Activated T-helper 2 cell treated with anti-CD3 and anti-CD28 coated beads, Interferon-gamma antibody, Interleukin-2, Interleukin-4, amounts not matched to agents 10 μg/mL and 5 μg/mL and 100 μg/mL, durations not matched to agents 14 hours and 24 hours and 36 hours (primary cell): ENCODE data around the gene APOA1. TPM values are rescaled to one million over a fixed set of nuclear protein-coding genes. Genes with fewer than 3 reads are reported as not detected.

ENCODE experiments used
- DNase-seq: peaks from one replicate; pipeline ENCODE4 v3.0.0; 2021; ENCODE audit warnings: low spot score
- H3K27ac Mint-ChIP-seq: one replicate; pipeline ENCODE4 v1.8.0; 2021; ENCODE audit warnings: mixed read lengths
- H3K27me3 Mint-ChIP-seq: one replicate; pipeline ENCODE4 v1.8.0; 2021; ENCODE audit warnings: low read depth, mixed read lengths
- H3K36me3 Mint-ChIP-seq: one replicate; pipeline ENCODE4 v1.8.0; 2021; ENCODE audit warnings: low read depth, mixed read lengths
- H3K4me1 Mint-ChIP-seq: one replicate; pipeline ENCODE4 v1.8.0; 2021; ENCODE audit warnings: low read depth, mixed read lengths
- H3K4me3 Mint-ChIP-seq: one replicate; pipeline ENCODE4 v1.8.0; 2021; ENCODE audit warnings: low read depth, mild to moderate bottlenecking, moderate library complexity, mixed read lengths
- H3K9me3 Mint-ChIP-seq: one replicate; pipeline ENCODE4 v1.8.0; 2021; ENCODE audit warnings: mixed read lengths
- intact Hi-C: fragments of 100-400 bp; cut with micrococcal nuclease; formaldehyde crosslinking; loops from one replicate; pipeline ENCODE4 v1.15.1; 2023
- total RNA-seq: library from RNA; stranded (reverse); gene quantifications from 2 replicates; pipeline ENCODE4 v1.2.3, GENCODE V29; 2022

APOA1 gene
- total RNA-seq, 1 donor from 2014 or later = not detected

DNA sequence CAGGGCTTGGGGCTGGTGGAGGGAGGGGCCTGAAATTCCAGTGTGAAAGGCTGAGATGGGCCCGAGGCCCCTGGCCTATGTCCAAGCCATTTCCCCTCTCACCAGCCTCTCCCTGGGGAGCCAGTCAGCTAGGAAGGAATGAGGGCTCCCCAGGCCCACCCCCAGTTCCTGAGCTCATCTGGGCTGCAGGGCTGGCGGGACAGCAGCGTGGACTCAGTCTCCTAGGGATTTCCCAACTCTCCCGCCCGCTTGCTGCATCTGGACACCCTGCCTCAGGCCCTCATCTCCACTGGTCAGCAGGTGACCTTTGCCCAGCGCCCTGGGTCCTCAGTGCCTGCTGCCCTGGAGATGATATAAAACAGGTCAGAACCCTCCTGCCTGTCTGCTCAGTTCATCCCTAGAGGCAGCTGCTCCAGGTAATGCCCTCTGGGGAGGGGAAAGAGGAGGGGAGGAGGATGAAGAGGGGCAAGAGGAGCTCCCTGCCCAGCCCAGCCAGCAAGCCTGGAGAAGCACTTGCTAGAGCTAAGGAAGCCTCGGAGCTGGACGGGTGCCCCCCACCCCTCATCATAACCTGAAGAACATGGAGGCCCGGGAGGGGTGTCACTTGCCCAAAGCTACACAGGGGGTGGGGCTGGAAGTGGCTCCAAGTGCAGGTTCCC is 7.8 kb downstream of the APOA1 start, which contains the start of gene APOC3:
Gene APOC3 (plus strand): TSS at position 383 of the 659 bp plus-strand sequence. CDS start 676 bp downstream, outside the sequence.
- H3K4me1 Mint-ChIP-seq = no peaks in the 10 kb centered on the region
- no peak within 1 kb of the TSS for H3K27ac Mint-ChIP-seq
- intact Hi-C loops = no loop called here
- H3K4me3 Mint-ChIP-seq = no peak within 1 kb of the TSS
- H3K36me3 Mint-ChIP-seq = no peaks in the 10 kb centered on the region
- no peaks in the 10 kb centered on the region for H3K27me3 Mint-ChIP-seq
- no peaks in the 10 kb centered on the region for H3K9me3 Mint-ChIP-seq
- no peak for DNase-seq

DNA sequence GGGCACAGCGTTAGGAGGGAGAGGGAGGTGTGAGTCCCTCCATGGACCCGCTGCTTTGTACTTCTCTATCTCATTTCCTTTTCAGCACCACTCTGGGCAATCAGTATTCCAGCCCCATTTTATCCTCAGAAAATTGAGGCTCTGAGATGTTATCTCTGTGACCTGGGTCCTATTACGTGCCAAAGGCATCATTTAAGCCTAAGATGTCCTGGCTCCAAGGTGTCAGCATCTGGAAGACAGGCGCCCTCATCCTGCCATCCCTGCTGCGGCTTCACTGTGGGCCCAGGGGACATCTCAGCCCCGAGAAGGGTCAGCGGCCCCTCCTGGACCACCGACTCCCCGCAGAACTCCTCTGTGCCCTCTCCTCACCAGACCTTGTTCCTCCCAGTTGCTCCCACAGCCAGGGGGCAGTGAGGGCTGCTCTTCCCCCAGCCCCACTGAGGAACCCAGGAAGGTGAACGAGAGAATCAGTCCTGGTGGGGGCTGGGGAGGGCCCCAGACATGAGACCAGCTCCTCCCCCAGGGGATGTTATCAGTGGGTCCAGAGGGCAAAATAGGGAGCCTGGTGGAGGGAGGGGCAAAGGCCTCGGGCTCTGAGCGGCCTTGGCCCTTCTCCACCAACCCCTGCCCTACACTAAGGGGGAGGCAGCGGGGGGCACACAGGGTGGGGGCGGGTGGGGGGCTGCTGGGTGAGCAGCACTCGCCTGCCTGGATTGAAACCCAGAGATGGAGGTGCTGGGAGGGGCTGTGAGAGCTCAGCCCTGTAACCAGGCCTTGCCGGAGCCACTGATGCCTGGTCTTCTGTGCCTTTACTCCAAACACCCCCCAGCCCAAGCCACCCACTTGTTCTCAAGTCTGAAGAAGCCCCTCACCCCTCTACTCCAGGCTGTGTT is 8.5 kb downstream of the APOA1 start:
- no peak for DNase-seq
- intact Hi-C loops = no loop called here
- H3K27me3 Mint-ChIP-seq = no peaks in the 10 kb centered on the region
- H3K4me3 Mint-ChIP-seq = no peak overlapping the region
- H3K9me3 Mint-ChIP-seq = no peaks in the 10 kb centered on the region
- no peak overlapping the region for H3K27ac Mint-ChIP-seq
- H3K4me1 Mint-ChIP-seq = no peaks in the 10 kb centered on the region
- H3K36me3 Mint-ChIP-seq = no peaks in the 10 kb centered on the region

DNA sequence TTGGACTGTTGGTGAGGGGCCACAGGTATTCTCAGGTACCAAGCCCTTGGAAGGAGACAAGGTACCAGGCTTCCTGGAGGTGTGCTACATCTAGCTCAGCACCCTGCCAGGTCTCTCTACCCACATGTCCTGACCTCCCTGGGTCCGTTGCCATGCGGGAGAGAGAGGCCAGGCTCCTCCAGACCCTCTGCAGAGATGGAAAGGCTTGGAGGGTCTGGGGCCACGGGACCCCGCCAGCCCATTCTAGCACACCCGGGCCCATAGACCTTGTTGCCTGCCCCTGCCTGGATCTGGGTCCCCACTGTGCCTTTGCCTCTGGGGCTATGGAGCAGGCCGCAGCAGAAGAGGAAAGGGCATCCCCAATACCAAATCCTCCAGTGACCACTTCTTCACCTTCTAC is 10.0 kb downstream of the APOA1 start:
- H3K4me1 Mint-ChIP-seq = no peaks in the 10 kb centered on the region
- intact Hi-C loops = no loop called here
- H3K4me3 Mint-ChIP-seq = no peak overlapping the region
- H3K27ac Mint-ChIP-seq = no peak overlapping the region
- H3K9me3 Mint-ChIP-seq = no peaks in the 10 kb centered on the region
- no peak for DNase-seq
- H3K27me3 Mint-ChIP-seq = no peaks in the 10 kb centered on the region
- H3K36me3 Mint-ChIP-seq = no peaks in the 10 kb centered on the region

DNA sequence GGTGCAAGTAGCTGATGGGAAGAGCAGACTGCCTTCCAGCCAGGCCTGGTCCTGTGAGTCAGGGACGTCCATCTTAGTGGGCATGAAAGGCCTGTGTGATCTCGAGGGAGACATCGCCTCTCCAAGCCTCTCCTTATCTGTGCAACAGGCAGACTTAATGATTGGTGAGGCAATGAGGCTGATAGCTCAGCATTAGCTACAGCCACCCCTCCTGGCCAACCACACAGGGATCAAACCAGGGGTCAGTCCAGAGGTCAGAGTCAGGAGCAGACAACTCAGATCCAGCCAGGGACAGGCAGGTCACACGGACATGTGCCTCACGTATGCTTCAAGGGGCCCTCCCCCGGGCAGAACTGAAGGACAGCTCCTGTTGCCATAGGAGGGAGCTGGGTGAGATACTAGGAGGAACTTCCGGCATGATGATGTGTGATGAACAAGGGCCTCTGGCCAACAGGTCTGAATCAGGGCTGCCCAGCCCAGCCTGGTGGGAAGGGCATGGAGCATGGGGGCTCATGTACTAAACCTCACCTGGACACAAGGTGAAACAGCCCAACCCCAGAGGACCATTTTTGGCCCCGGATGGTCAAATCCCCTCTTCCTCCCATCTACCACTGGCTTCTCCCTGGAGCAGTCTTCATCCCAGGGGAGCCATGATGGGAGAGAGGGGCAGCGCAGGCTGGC is 10.5 kb downstream of the APOA1 start:
- Mint-ChIP-seq H3K9me3 (no peaks in the 10 kb centered on the region), H3K27me3 (no peaks in the 10 kb centered on the region), H3K36me3 (no peaks in the 10 kb centered on the region), H3K27ac (no peak overlapping the region), H3K4me1 (no peaks in the 10 kb centered on the region), H3K4me3 (no peak overlapping the region)
- intact Hi-C loops = no loop called here
- DNase-seq = no peak

DNA sequence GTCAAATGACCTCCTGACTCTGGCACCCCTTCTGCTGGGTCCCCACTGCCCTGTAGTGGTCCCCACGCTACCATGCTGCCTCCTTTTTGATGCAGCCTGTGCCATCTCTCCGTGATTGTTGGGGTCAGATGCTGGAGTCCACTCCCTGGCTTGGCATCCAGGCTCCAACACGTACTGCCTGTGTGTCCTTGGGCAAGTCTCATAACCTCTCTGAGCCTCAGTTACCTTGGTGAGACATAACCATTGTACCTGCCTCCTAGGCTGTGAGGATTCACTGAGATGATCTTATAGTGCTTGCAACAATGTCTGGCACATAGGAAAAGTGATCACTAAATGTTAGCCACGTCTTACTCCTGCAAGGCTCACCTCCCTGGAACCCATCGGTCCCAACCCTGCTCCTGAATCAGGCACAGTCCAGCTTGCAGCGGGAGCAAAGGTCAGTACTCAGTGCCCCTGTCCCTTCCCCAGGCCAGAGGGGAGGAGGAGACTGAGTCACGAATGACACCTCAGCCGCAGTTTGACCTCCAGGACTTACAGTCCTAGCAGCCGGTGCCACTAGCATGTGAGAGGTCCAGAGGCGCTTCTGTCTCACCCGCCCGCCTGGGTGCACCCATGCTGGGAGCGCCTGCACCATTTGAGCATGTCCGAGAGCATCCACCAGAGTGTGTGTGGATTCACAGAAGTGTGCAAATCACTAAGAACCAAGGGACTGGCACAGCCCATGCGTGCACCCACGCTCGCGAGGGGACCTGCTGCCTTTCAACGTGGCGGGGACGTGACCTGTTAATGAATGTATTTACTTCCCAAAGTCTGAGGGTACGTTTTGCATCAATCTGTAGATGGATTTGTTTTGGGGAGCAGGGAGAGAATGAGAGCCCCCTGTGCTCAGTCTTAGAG is 11.3 kb downstream of the APOA1 start:
- intact Hi-C loops = no loop called here
- H3K9me3 Mint-ChIP-seq = no peaks in the 10 kb centered on the region
- H3K27me3 Mint-ChIP-seq = no peaks in the 10 kb centered on the region
- H3K4me3 Mint-ChIP-seq = no peak overlapping the region
- no peaks in the 10 kb centered on the region for H3K36me3 Mint-ChIP-seq
- DNase-seq = no peak
- H3K27ac Mint-ChIP-seq = no peak overlapping the region
- no peaks in the 10 kb centered on the region for H3K4me1 Mint-ChIP-seq

DNA sequence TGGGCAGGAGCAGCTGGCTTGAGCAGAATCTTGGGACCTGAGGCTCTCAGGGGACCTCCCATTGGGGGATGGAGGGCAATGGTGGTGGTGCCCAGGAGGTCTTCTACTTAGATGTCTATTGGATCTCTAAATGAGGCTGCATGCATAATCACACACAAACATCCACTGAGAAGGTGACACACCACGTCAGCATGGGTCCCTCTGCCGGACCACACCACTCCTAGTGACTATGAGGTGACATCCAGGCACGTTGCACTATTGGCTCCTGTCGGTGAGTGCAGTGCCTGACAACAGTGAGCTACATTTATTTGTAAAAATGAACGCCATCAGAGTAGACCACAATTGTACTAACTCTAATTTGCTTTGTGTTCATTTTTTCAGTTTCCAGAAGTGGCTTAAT is 12.0 kb downstream of the APOA1 start:
- H3K4me1 Mint-ChIP-seq = no peaks in the 10 kb centered on the region
- no peak overlapping the region for H3K4me3 Mint-ChIP-seq
- H3K27ac Mint-ChIP-seq = no peak overlapping the region

DNA sequence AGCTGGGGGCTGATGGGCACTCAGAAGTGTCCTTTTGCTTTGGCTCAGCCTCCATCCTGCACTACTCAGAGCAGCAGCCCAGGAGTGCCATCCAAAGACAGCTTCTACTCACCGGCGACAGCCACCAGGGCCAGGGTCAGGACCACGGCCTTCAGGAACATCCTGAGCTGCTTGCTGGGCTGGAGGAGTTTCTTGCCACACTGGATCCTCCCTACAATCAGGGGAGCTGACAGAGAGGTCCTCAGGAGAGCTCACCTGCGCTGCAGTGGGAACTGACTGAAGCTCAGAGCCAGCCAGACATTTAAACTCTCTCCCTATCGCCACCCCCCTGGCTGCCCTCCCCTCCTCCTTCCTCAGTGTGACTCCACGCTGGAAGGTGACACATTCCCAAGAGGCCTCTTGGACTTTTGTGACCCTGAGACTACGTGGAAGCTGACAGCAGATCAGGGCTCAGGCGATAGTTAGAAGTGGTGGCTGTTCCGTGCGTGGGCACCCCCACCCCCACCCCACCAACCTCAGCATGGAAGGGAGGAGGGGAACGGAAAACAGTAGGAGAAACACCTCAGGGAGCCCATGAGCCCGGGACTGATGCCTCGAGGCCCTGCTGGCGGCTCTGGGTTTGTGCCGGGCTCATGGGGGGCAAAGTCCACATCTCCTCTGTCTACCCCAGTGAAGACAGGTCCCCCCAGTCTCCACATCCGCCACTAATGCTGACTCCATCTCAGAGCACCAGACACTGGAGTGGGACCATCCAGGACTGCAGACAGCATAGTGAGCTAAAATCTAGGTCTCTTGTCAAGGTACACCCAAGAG is 14.2 kb downstream of the APOA1 start, which contains the start of gene APOA4:
Gene APOA4 (minus strand): TSS at position 274 of the 813 bp plus-strand sequence. CDS start 113 bp downstream, at position 161.
- Mint-ChIP-seq H3K27ac (no peak within 1 kb of the TSS), H3K36me3 (no peaks in the 10 kb centered on the region), H3K27me3 (no peaks in the 10 kb centered on the region), H3K4me1 (no peaks in the 10 kb centered on the region), H3K4me3 (no peak within 1 kb of the TSS), H3K9me3 (no peaks in the 10 kb centered on the region)
- intact Hi-C loops = no loop called here
- DNase-seq = no peak

More for the DNA sequence above, 12.0 kb downstream of the APOA1 start:
- H3K9me3 Mint-ChIP-seq = no peaks in the 10 kb centered on the region
- no peaks in the 10 kb centered on the region for H3K36me3 Mint-ChIP-seq
- no peak for DNase-seq
- intact Hi-C loops = no loop called here
- H3K27me3 Mint-ChIP-seq = no peaks in the 10 kb centered on the region

DNA sequence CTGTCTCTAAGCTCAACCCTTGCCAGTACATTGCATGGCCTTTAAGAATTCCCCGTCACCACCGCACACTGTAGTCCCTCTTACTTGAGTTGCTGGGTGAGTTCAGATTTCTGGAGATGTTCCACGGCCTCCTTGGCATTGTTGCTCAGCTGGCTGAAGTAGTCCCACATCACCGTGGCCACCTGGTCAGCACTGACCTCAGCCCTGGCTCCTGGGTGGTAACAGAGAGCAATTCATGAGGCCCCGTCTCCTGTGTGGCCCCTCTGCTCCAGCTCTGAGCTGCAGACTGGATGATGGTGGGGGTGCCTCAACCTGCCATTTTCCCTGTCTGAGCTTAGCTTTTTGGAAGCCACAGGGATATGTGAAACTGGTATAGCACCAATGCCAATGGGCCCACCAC is 14.8 kb downstream of the APOA1 start:
- Mint-ChIP-seq H3K27ac (no peak overlapping the region), H3K27me3 (no peaks in the 10 kb centered on the region), H3K9me3 (no peaks in the 10 kb centered on the region), H3K4me3 (no peak overlapping the region), H3K4me1 (no peaks in the 10 kb centered on the region), H3K36me3 (no peaks in the 10 kb centered on the region)
- intact Hi-C loops = no loop called here
- no peak for DNase-seq

DNA sequence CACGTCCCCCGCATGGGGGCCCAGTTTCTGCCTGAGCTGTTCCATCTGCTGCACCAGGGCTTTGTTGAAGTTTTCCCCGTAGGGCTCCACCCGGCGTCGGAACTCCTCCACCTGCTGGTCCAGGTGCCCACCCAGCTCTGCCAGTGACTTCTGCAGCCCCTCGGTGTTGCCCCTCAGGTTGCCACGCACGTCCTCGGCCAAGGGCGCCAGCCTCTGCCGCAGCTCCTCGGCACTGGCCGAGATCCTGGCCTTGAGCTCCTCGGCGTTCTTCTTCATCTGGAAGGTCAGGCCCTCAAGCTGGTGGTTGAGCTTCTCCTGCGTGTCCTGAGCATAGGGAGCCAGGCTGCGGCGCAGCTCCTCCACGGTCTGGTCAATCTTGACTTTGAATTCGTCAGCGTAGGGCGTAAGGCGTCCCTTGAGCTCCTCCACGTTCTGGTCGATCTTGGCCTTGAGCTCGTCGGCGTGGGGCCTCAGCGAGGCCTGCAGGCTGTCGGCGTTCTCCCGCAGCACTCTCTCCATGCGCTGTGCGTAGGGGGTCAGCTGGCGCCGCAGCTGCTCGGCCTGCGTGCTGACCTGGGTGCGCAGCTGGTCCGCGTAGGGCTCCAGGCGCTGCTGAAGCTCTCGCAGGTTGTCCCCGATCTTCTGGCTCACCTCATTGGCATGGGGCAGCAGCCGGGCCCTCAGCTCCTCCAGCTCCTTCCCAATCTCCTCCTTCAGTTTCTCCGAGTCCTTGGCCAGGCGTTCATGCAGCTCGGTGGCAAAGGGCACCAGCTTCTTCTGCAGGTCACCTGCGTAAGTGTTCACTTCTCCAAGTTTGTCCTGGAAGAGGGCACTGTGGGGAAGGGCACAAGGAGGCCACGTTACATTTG is 16.1 kb downstream of the APOA1 start:
- Mint-ChIP-seq H3K36me3 (no peaks in the 10 kb centered on the region), H3K9me3 (no peaks in the 10 kb centered on the region), H3K4me1 (no peaks in the 10 kb centered on the region), H3K27me3 (no peaks in the 10 kb centered on the region), H3K4me3 (no peak overlapping the region), H3K27ac (no peak overlapping the region)
- no peak for DNase-seq
- intact Hi-C loops = no loop called here

DNA sequence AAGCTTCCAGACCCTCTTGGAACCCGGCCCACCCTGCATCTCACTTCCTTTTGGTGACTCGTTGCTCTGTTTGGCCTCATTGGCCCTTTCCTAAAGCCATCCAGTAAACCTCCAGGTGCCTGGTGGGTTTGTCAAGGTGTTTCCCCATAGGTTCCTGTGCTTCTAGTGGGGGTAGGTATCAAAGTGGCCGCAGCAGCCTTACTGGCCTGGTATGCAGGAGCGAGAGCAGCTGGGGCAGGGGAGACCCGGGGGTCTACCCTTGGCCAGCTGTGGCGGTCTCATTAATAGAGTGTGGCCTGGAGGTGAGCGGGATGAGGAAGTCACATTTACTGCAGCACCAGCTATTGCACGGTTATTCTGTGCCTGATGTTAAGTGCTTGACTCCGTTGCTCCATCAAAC is 18.4 kb downstream of the APOA1 start:
- Mint-ChIP-seq H3K4me3 (no peak overlapping the region), H3K9me3 (no peaks in the 10 kb centered on the region), H3K36me3 (no peaks in the 10 kb centered on the region), H3K27ac (no peak overlapping the region), H3K4me1 (no peaks in the 10 kb centered on the region), H3K27me3 (peaks cover 2% of the 10 kb centered on the region)
- intact Hi-C loops = no loop called here
- DNase-seq = no peak

DNA sequence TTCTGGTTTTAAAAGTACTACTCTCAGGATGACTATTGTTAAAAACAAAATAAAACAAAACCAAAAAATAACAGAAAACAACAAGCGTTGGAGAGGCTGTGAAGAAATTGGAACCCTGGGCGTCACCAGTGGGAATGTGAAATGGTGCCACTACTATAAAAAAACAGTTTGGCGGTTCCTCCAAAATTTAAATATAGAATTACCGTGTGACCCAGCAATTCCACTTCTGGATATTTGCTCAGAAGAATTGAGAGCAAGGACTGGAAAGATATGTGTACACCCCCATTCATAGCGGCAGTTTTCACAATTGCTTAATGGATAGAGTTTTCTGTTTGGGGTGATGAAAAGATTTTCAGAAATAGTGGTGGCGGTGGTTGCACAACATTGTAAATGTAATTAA is 22.9 kb downstream of the APOA1 start:
- peaks cover 9% of the 10 kb centered on the region for H3K27me3 Mint-ChIP-seq
- H3K4me1 Mint-ChIP-seq = no peaks in the 10 kb centered on the region
- H3K4me3 Mint-ChIP-seq = no peak overlapping the region
- H3K9me3 Mint-ChIP-seq = no peaks in the 10 kb centered on the region
- no peaks in the 10 kb centered on the region for H3K36me3 Mint-ChIP-seq
- intact Hi-C loops = no loop called here
- DNase-seq = no peak
- H3K27ac Mint-ChIP-seq = no peak overlapping the region
